NCI-H2029 treated with DMSO at 0.1 percent for 48 hours (cell line): ENCODE results near the gene NCOA7.
"Not testable (repeated sequence)": the region's sequence is repeated elsewhere in the genome, so short reads cannot be mapped to it uniquely, and the experiment has no call there.

Experiments used
- DNase-seq: peaks from one replicate; lab custom pipeline; 2025; lab: John Stamatoyannopoulos, UW

The NCOA7 gene

GRCh38 chr6:125945378-125946141 lies 154.8 kb downstream of the NCOA7 start:
- no peak for DNase-seq

GRCh38 chr6:125947615-125948014 lies 156.9 kb downstream of the NCOA7 start:
- no peak for DNase-seq

- no peak for DNase-seq
Observed at GRCh38 chr6:125948455-125948854, 157.7 kb downstream of the NCOA7 start.

GRCh38 chr6:125949069-125949468 lies 158.3 kb downstream of the NCOA7 start:
- DNase-seq, result no peak

GRCh38 chr6:125950293-125950692 lies 159.5 kb downstream of the NCOA7 start:
- no peak for DNase-seq

- not testable (repeated sequence) for DNase-seq
Observed at GRCh38 chr6:125950716-125951115, 160.0 kb downstream of the NCOA7 start.

GRCh38 chr6:125951323-125951722 lies 160.6 kb downstream of the NCOA7 start:
- no peak for DNase-seq

- no peak for DNase-seq
Observed at GRCh38 chr6:125952764-125953501, 162.2 kb downstream of the NCOA7 start.

- no peak for DNase-seq
Observed at GRCh38 chr6:125953502-125953875, 162.7 kb downstream of the NCOA7 start.

GRCh38 chr6:125954735-125955339 lies 164.1 kb downstream of the NCOA7 start:
- DNase-seq, result no peak

- no peak for DNase-seq
Observed at GRCh38 chr6:125955973-125956372, 165.2 kb downstream of the NCOA7 start.

GRCh38 chr6:125956506-125957390 lies 166.0 kb downstream of the NCOA7 start, which contains the start of gene HINT3:
HINT3 (plus strand) TSS chr6:125956770; CDS start chr6:125956978, 208 bp downstream.
- peak; percentile 99 for DNase-seq

- peak; percentile 51 for DNase-seq
Observed at GRCh38 chr6:125957391-125957693, 166.6 kb downstream of the NCOA7 start.

GRCh38 chr6:125957845-125958244 lies 167.1 kb downstream of the NCOA7 start:
- DNase-seq, result no peak

- no peak for DNase-seq
Observed at GRCh38 chr6:125959041-125959440, 168.3 kb downstream of the NCOA7 start.

- DNase-seq, result no peak
Observed at GRCh38 chr6:125961117-125961516, 170.4 kb downstream of the NCOA7 start.

GRCh38 chr6:125962900-125963497 lies 172.2 kb downstream of the NCOA7 start:
- DNase-seq, result no peak

- peak; percentile 29 for DNase-seq
Observed at GRCh38 chr6:125963817-125964216, 173.1 kb downstream of the NCOA7 start.

- DNase-seq, result peak; percentile 20
Observed at GRCh38 chr6:125966569-125966968, 175.8 kb downstream of the NCOA7 start.

GRCh38 chr6:125968493-125968892 lies 177.7 kb downstream of the NCOA7 start:
- no peak for DNase-seq

GRCh38 chr6:125970760-125971159 lies 180.0 kb downstream of the NCOA7 start:
- DNase-seq, result no peak

- not testable (repeated sequence) for DNase-seq
Observed at GRCh38 chr6:125972478-125972877, 181.7 kb downstream of the NCOA7 start.
